ENCODE measurements around the gene HMCES.
"Not testable (repeated sequence)": the region's sequence is repeated elsewhere in the genome, so short reads cannot be mapped to it uniquely, and the experiment has no call there.

The HMCES gene

DNA sequence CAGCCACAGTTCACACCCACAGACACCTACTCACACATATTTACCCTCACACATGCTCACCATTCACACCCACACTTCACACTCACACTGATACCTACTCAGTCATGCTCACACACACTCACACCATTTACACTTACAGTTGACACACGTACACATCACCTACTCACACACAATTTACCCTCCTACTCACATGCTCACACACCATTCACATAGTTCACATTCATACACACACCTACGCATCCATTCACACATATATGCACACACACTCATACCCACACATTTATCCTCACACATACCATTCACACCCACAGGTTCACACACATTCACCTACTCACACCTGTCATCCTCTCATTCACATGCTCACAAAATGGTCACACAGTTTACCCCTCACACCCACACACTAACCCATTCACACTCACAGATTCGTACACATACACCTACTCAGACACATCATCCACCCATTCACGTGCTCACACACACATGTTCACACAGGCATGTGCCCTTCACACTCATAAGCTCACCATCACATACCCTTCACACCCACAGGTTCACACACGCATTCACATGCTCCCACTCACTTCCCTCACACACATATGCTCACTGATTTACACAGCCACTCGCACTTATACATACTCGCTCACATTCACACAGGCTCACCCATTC lies 42.3 kb downstream of the HMCES start:
- no peak for DNase-seq (ENCODE audit: low read depth in 2 of 2)

GRCh38 chr3:129321887-129322286 lies 43.2 kb downstream of the HMCES start:
- no peak for DNase-seq (ENCODE audit: low read depth in 2 of 2)

DNA sequence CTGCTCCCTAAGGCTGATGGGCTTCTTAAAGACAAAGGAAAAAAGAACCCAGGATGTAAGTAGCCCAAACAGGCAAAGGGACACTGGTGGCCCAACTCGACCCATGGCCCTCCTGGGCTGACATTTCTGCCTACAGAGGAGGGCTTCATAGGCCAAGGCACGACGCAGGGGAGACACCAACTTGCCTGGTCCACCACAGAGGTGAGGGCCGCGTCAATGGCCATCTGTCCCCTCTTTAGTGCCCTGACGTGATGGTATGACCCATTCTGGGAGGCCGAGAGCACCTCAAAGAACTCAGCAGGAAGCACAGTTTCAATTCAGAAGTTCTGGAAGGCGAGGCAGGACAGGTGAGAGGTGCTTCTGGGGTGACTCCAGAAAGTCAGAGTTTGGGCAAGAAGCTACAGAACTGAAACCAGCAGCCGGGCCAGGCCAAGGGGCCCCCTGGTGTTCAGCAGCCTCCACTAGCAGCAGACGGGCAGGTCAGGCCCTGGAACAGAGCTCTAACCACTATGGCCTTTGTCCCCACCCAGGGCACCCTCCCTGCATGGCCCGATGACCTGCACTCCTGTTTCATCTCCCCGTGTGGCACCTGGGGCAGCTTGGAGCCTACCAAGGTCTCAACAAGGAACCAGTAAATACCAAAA lies 45.1 kb downstream of the HMCES start:
- no peak for DNase-seq (ENCODE audit: low read depth in 2 of 2)

- no peak for DNase-seq (ENCODE audit: low read depth in 2 of 2)
Observed at GRCh38 chr3:129324855-129325254, 46.2 kb downstream of the HMCES start.

DNA sequence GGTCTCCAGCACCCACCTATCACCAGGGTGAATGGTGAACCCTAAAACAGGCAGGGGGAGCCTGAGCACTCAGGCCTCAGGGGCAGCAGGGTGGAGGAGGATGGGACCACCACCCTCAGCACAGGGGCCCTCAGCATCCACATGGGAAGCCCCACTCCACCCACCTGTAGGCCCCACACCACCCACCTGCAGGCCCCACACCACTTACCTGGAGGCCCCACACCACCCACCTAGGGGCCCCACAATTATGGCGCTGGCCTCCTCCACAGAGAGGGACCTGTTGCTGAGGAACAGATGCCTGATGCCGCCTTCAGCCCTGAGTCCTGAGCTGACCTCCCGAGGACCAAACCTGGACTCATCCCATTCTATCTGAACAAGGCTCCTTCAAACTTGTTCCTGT lies 46.7 kb downstream of the HMCES start:
- DNase-seq (ENCODE audit: low read depth in 2 of 2) = no peak

GRCh38 chr3:129326138-129326537 lies 47.5 kb downstream of the HMCES start:
- DNase-seq (ENCODE audit: low read depth in 2 of 2) = no peak

DNA sequence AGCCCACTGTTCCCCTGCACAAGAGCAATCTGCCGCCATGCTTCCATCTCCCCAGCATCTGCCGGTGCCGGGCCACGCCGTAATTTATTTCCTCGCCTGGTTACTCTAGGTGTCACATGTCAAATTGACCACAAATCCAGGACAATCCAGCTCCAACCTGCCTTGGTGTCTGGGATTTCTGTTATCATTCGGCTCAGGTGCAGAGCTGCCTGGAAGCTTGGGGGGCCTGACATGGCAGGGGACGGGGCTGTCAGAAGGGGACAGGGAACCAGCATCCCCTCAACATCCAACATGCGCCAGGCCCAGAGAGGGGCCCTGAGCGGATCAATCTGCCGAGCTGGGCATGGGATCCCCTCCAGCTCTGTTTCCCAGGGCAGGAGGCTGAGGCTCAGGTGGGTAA lies 47.9 kb downstream of the HMCES start:
- DNase-seq (ENCODE audit: low read depth in 2 of 2) = no peak

DNA sequence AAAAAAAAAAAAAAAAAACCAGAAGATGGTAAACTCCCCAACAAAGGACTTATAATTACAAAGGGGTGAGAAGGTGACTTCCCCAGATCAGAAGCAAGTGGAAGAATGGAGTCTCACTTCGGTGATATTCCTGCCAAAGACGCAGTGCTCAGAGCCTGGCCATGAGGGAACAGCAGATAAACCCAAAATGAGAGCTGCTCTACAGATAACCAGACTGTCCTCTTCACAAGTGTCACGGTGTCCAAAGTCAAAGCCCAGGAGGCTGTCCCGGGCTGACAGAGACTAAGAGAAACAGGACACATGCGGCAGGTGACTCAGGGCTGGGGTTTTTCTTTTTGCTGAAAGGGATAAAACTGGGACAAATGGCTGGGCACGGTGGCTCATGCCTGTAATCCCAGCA lies 48.8 kb downstream of the HMCES start:
- DNase-seq (ENCODE audit: low read depth in 2 of 2) = no peak

- DNase-seq (ENCODE audit: low read depth in 2 of 2) = no peak
Observed at GRCh38 chr3:129329858-129330257, 51.2 kb downstream of the HMCES start.

GRCh38 chr3:129330409-129330808 lies 51.7 kb downstream of the HMCES start:
- no peak for DNase-seq (ENCODE audit: low read depth in 2 of 2)

DNA sequence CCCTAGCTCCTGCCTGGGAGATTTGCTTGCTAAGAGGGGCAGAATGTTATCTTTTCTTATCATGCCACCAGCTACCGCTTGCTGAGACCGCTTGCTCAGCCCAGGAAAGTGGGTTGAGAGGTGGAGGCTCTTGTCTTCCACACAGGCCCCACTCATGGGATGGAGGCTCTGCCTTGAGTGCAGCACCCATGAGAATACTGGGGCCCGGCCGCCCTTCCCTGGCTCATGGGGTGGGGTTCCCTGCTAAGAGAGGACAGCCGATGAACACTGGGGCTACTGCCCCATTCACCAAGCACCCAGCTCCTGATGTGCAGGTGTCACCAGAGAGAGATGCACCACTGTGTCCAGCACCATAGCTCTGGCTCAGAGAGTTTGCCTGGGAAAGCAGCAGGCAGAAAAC lies 55.2 kb downstream of the HMCES start:
- DNase-seq (ENCODE audit: low read depth in 2 of 2) = no peak

DNA sequence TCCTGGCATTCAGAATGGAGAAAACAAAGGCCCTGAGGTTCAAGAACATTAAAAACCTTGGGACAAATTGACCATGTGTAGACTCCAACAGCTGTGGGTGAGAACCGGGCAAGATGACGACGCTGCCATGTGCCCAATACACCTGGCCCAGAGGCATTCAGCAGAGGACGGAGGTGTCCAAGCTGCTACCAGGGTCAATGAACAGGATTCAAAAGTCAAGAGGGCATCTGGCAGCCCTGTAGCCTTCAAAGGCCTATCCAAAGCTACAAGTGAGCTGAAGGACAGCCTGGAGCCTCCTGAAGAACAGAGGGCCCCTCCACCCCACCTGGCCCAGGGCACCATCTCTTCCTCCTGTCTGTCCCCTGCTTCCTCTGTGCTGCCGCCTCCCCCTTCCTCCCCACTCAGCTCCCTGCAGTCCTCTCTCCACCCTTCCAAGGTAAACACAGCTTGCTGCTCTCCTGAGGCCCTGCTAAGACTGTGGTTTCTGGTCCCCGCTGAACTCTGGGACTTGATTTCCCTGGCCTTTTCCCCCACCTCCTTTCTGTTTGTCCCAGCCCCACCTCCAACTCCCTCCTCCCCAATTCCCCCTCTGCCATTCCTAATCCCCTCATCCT lies 57.5 kb downstream of the HMCES start:
- DNase-seq (ENCODE audit: low read depth in 2 of 2) = no peak

- DNase-seq (ENCODE audit: low read depth in 2 of 2) = not testable (repeated sequence)
Observed at GRCh38 chr3:129337719-129338118, 59.0 kb downstream of the HMCES start.

DNA sequence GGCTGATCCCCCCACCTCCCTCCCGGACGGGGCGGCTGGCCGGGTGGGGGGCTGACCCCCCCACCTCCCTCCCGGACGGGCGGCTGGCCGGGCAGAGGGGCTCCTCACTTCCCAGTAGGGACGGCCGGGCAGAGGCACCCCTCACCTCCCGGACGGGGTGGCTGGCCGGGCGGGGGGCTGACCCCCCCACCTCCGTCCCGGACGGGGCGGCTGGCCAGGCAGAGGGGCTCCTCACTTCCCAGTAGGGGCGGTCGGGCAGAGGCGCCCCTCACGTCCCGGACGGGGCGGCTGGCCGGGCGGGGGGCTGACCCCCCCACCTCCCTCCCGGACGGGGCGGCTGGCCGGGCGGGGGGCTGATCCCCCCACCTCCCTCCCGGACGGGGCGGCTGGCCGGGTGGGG lies 60.5 kb downstream of the HMCES start:
- DNase-seq (ENCODE audit: low read depth in 2 of 2) = not testable (repeated sequence)

- DNase-seq (ENCODE audit: low read depth in 2 of 2) = not testable (repeated sequence)
Observed at GRCh38 chr3:129339833-129340232, 61.2 kb downstream of the HMCES start.

- no peak for DNase-seq (ENCODE audit: low read depth in 2 of 2)
Observed at GRCh38 chr3:129341331-129342141, 62.9 kb downstream of the HMCES start.

DNA sequence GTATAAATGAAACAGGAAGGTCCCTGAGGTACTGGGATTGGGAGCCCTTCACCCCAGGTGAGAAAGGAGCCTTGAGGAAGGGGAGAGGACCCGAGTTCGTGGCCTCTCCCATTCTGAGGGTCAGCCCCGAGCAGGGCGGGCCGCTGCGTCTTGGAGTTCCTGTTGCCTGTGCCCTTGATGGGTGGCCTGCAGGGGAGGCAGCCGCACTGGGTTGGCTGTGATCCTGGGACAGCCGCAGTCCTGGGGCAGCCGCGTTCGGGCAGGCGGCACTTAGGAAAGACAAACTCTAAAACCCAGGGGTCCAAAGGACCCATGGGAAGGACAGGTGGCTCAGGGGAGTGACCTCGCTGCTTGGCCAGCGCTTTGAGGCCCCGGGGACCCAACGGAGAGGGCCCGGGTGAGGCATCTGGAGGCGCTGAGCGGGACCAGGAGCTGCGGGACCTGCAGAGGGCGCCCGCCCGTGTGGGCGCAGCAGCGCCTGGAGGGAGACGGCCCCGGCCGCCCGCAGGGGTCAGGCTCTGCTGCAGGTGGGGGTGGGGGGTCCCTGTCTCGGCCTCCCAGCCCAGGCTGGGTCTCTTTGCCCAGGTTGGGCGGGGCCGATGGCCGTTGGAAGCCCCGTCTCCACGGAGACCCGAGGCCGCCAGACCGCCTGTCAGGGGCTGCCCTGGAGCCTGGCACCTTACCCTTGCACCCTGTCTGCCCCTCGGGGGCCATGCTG lies 65.1 kb downstream of the HMCES start:
- peak; percentile 26 to 32 for DNase-seq (ENCODE audit: low read depth in 2 of 2)

GRCh38 chr3:129344540-129345220 lies 66.0 kb downstream of the HMCES start:
- DNase-seq (ENCODE audit: low read depth in 2 of 2) = no peak

DNA sequence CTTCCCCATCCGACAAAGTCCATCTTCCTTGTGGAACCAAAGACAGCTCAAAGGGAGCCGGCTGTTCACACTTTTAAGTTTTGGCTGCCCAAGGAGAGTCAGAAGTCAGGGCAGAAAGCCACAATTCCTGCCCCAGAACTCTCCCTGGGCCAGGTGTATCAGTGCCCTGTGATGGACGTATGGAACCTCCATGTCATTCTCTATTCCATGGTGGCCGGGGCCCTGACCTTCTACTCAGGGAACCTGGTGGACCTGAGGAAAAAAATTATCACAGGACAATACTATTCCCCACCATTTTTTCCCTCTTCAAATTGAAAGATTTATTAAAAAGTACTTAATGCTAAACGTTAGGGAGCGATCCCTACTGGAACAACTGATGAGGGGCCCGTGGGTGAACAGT lies 66.6 kb downstream of the HMCES start:
- DNase-seq (ENCODE audit: low read depth in 2 of 2) = no peak

DNA sequence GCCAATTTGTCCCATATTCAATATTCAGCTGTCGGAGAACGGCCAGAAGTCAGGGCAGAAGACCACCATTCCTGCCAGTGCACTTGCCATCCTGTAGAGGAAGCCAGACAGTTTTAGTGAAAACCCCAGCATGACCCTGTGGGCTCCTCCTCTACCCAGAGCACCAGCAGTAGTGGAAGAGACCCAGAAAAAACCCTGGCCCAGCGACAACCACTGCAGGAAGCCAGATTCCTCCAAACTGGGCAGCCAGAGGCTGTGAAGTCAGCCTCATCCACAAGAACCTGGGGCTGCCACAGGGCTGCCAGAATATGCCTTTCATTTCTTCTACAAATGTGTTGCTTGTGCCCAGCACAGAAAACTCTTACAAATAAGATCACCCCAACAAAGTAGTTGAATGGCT lies 67.3 kb downstream of the HMCES start:
- no peak for DNase-seq (ENCODE audit: low read depth in 2 of 2)
